Uterus (tissue), 2 donors: Measurements from ENCODE around the gene CUTA.

ENCODE experiments used
- CTCF ChIP-seq, 4 experiments: fragments of 200-600 bp in 2 of 4; fragments of 450-650 bp in 2 of 4; sonication (generic) in 2 of 4; IDR thresholded peaks; one replicate each; pipeline ENCODE4 v1.5.1; 2016 to 2019; ENCODE audit warnings: antibody characterized with exemption in 4 of 4, mild to moderate bottlenecking in 2 of 4, moderate library complexity in 1 of 4
- POLR2A ChIP-seq, 2 donors: fragments of 450-650 bp; IDR thresholded peaks; one replicate each; pipeline ENCODE4 v1.6.1; 2016; ENCODE audit warnings: antibody characterized with exemption in 2 of 2, mild to moderate bottlenecking in 1 of 2, moderate library complexity in 1 of 2

GRCh38 chr6:33392979-33393378, 24.9 kb downstream of the CUTA start:
- no peak for TF ChIP-seq POLR2A (IDR thresholded peaks at IDR 0.05)
- no peak for TF ChIP-seq CTCF (IDR thresholded peaks at IDR 0.05)
